EH (cell line): ENCODE measurements around the gene RBM5.

Experiments
- DNase-seq: peaks from one replicate; pipeline ENCODE4 v3.0.0-alpha.2; 2015; ENCODE audit warnings: low read depth

RBM5 gene

GRCh38 chr3:50138266-50139200, 49.8 kb downstream of the RBM5 start:
- peak; percentile 64 for DNase-seq

- no peak for DNase-seq
Observed at GRCh38 chr3:50139308-50139707, 50.6 kb downstream of the RBM5 start.

- DNase-seq = no peak
Observed at GRCh38 chr3:50139718-50140423, 51.2 kb downstream of the RBM5 start.

DNA sequence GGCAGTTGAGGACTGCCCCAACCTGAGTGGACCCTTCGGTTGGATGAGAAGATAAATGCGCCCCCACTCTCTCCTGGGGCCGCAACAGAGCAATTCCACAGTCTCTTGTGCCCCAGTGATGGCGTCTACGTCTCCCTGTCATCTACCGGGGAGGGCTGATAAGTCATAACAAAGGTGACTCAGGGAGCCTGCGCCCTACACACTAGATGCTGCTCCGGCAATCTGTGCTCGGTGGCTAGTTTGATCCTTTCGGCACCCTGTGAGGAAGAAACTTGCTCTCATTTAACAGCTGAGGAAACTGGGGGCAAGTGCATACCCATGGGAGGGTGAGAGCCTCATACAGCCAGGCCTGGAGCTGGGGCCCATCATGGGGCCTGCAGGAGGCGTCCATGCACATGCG, 52.3 kb downstream of the RBM5 start:
- DNase-seq = no peak

- no peak for DNase-seq
Observed at GRCh38 chr3:50146316-50146901, 57.7 kb downstream of the RBM5 start.

DNA sequence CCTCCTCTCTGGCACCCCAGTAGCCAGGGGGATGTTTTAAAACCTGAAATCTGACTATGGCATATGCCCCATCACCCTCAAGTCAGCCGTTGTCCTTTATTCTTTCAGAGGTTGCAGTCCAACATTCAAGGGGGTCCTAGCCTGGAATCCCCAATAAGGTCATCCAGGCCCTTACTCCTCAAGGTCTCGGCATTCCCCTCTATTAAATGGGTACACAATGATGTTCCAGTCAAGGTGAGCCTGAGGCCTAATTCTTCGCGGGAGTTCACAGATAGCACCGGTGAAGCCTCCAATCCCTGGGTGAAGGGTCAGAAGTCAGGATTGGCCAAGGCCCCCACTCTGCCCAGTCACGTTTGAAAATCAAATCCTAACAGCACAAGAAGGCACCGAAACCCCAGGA, 58.3 kb downstream of the RBM5 start:
- DNase-seq = no peak

DNA sequence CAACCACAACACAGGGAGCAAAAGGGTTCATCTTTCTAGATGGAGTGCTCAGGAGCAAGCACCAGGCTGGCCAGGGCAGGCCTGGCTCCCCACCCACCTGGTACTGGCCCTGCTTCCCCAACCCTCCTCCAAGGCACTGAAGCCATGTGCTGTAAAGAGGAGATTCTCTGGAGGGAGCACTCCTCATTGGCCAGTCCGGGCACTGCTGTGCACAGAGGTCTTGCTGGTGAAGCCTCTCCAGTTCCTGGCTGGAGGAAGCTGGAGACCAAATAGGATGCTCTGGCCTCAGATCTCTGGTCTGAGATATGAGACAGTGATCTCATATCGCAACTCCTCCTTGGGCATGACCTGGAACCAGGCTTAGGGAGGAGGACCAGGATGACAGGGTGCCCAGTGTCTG, 58.7 kb downstream of the RBM5 start:
- DNase-seq = peak; percentile 14

DNA sequence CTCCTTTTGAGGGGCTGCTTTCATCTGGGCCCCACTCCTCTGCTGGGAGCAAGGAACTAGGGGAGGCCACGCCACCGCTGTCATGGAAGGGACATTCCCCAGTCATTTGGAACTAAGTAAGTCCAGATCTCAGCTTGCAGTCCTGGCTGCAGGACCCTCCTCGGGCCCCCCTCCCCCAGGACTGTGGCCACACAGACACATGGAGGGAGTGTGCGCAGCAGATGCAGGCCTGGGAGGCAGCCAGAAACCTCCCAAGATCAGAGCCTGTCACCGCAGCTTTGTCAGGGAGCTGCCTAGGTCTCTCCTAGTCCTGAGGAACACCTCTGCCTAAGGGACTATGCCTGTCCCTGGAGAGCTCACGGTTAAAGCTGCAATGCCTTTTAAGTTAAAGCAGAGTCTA, 59.1 kb downstream of the RBM5 start:
- DNase-seq = no peak

DNA sequence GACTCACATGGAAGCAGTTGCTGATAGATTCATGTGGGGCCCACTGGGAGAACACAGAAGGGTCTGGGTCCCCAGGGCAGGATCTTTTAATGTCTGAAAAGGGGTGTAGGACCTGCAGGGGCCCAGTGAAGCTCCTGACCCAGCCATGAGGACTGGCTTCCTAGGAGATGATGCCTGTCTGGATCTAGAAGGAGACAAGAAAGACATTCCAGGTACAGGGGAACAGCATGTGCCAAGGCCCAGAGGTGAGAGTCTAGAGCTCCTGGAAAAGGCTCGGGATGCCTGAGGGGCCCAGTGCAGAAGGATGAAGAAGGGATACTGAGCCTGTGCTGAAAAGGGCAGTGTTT, 61.7 kb downstream of the RBM5 start:
- DNase-seq = no peak

DNA sequence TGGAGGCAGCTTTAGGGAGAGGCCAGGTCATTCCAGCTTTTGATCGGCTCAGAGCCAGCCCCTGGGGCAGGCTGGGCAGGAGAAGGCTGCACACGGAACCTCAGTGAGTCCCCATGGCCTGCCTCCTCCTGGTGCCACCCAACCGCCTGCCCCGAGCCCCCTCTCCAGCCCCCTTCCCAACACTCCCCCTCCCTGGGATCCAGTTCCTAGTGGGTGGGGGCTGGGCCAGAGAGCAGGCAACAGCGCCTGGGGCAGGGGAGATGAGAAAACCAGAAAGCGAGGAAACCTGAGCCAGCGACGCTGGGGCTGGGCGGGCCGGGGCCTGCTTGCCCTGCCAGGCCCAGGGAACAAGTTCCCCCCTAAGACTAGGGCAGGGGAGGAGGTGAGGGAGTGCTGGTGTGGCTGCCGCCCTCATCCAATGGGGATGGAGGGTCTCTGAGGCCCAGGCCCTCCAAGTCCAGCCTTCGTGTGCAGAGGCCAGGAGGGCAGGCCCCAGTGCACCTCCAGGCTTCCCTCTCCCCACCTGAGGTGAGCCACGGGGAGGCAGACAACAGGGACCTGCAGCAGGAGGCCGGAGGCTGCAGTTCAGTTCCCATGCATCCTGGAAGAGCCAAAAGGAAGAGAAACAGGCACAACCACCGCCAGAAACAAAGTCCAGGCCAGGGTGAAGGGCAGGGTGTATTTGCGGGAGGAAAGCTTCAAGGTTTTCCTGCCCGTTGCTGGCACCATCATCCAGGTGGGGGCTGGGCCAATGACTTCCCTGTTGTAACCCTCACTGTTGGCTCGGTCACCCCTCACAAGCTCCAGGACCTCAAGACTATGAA, 62.4 kb downstream of the RBM5 start:
- no peak for DNase-seq

GRCh38 chr3:50151728-50152127, 63.0 kb downstream of the RBM5 start:
- DNase-seq = no peak

GRCh38 chr3:50153782-50154475, 65.2 kb downstream of the RBM5 start:
- no peak for DNase-seq

- DNase-seq = no peak
Observed at GRCh38 chr3:50154476-50154839, 65.7 kb downstream of the RBM5 start.

DNA sequence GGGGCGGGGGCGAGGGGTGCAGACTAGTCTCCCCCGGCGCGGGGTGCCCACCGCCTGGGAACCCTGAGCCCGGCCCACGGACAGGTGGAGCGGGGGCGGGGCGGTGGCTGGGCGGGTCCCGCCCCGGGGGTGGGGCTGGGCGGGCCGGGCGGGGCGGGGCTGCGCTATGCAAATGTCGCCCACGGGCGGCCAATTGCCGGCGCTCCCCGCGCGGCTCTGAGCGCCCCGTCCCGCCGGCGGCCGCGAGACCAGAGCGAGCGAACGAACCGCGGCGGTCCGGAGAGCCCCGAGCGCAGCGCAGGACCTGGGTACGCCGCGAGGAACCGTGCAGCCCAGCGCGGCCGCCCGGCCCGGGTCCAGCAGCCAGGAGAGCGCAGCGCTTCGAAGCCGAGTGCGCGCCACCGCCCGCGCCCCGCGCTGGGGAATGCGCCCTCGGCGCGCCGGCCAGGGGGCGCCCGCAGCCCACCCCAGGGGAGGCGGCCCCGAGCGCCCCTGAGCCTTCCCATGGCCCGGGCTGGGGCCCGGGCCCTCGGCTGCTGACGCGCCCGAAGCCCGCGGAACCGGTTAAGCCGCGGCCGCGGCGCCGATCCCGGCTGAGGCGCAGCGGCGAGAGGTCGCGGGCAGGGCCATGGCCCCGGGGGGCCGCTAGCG, 66.2 kb downstream of the RBM5 start, which contains the start of gene SEMA3F:
SEMA3F (plus strand) TSS at position 485 of the 651 bp plus-strand sequence. CDS start 4,299 bp downstream, outside the sequence.
- DNase-seq = peak; percentile 76

DNA sequence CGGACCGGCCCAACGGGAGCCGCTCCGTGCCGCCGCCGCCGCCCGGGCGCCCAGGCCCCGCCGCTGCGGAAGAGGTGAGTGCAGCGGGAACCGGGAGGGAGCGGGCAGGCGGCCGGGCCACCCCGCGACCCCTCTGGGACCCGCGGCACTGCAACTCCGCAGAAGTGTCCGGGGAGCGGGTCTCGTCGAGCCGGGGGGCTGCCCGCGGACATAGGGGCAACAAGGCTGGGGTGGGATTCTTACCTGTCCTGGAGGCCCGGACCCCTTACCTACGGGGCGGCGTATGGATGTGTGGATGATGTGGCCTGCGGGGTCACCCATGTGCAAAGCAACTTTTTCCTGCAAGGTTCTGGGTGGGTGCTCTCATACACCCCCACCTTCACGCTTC, 66.8 kb downstream of the RBM5 start:
- no peak for DNase-seq

- no peak for DNase-seq
Observed at GRCh38 chr3:50155891-50156290, 67.2 kb downstream of the RBM5 start.

GRCh38 chr3:50156549-50157493, 68.1 kb downstream of the RBM5 start:
- peak; percentile 53 for DNase-seq

DNA sequence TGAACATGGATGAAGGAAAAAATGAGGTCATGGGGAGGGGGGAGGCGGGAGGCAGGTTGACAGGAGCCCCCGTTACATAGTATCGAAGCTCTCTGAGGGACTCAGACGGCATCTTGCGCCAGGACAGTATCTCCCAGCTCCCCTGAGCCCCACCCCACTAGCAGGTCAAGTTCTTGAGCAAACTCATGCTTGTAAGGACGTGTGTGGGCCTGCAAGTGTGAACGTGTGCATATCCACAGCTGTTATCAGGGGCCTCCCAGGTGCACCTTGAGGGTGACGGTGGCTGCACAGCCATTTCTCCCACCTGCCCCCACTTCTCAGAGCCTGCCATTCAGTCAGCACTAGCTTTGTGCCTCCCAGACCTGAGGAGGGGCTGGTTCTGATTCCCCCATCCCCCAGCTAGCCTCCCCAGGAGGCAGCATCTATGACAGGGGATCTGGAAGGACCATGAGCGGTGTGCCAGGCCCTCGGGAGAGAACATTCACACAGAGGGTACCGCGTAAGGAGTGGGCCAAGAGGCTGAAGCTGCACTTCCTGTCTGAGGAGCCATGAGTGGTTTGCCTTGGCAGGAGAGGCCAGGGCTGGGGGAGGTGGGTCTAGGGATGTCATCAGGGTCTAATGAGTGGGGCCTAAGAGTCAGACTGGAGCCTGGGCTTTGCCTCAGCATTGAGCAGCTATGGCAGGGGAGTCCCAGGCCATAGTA, 69.3 kb downstream of the RBM5 start:
- peak; percentile 56 for DNase-seq

- no peak for DNase-seq
Observed at GRCh38 chr3:50158530-50159146, 69.9 kb downstream of the RBM5 start.
